NCI-H2107 (cell line): ENCODE measurements around the gene LRRC45.

Source experiments
- DNase-seq: peaks from one replicate; lab custom pipeline; 2025; lab: John Stamatoyannopoulos, UW

Gene LRRC45

GRCh38 chr17:81993729-81994592, 29.1 kb upstream of the LRRC45 start:
- no peak for DNase-seq

- no peak for DNase-seq
These were observed 28.3 kb upstream of the LRRC45 start for GRCh38 chr17:81994593-81995462.

DNA sequence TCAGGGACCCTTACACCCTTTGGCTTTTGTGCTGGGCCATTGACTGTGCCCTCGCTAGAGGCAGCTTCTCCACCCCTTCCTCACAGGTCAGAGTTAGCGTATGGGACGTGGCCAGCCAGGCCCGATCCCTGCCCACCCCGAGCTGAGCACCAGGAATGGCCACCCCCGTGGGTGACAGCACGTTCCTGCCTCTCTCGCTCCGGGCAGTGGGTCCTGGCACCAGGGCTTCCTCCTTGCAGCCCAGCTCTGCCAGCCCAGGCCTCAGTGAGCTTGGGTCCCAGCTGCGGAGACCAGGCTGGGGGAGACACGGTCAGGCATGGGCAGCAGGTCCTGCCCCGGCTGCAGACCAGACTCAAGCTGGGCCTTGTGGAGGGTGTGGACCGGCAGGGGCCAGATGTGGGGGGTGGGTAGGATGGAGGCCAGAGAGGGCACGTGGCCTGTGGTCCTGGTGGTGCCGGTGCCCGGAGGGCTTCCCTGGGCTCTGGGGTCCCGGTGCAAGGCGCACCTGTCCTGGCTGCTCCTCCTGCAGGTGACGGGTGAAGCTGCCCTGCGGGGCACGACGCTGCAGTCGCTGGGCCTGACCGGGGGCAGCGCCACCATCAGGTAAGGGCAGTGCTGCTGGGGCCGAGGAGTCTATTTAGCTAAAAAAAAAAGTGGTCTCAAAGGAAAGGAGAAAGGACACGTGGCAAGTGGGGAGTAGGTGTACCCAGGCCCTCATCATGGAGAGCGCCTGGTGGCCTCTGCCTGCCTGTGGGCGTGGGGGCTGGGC, 27.5 kb upstream of the LRRC45 start:
- DNase-seq = no peak

DNA sequence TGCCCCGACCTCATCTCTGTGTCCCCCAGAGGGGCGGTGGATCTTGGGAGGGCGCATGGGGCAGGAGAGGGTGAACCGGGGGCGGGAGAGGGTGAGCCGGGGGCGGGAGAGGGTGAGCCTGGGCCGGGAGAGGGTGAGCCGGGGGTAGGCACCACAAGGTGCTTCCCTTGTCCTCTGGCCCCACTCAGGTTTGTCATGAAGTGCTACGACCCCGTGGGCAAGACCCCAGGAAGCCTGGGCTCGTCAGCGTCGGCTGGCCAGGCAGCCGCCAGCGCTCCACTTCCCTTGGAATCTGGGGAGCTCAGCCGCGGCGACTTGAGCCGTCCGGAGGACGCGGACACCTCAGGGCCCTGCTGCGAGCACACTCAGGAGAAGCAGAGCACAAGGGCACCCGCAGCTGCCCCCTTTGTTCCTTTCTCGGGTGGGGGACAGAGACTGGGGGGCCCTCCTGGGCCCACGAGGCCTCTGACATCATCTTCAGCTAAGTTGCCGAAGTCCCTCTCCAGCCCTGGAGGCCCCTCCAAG, 26.8 kb upstream of the LRRC45 start:
- DNase-seq = no peak

- DNase-seq = no peak
These were observed 26.2 kb upstream of the LRRC45 start for GRCh38 chr17:81996757-81997441.

GRCh38 chr17:81998212-81998611, 24.9 kb upstream of the LRRC45 start:
- DNase-seq = no peak

- DNase-seq = no peak
These were observed 24.2 kb upstream of the LRRC45 start for GRCh38 chr17:81998691-81999438.

- DNase-seq = no peak
These were observed 23.5 kb upstream of the LRRC45 start for GRCh38 chr17:81999587-81999975.

DNA sequence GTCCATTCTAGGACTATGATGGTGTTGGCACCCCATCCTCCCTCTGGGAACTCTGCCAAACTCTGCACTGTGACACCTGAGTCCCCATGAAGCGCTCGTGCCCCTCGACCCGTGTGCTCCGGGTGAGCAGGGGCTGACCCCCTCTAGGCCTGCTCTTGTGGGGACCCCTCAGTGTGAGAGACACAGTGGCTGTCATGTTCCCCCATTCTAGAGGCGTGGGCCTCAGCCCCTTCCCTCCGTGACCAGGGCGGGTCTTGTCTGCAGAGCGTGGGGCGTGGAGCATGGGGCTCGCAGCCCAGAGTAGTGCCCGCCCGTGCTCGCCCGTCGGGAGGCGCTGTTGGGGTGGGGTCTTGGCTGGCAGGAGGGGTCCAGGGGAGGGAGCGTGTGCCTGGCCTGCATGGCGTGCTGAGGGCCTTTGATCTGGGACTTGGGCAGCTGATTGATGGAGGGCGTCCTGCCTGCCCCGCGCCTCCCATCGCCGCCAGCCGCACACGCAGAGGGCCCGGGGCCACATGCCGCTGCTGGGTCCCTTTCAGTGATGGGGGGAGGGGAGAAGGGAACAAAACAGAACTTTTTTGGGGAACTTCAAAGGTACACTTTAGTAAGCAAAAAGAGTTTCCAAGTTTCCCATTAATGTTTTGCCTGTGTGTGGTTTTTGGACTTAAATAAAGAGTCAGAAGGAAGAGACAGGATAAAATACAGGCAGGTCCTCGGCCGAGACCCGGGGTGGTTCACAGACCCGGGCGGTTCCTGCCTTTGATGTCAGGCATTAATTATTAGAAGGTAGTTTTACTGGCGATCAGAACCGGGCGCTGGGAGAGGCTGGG, 22.9 kb upstream of the LRRC45 start:
- no peak for DNase-seq

GRCh38 chr17:82000803-82001570, 22.1 kb upstream of the LRRC45 start:
- DNase-seq = no peak

- DNase-seq = no peak
These were observed 21.5 kb upstream of the LRRC45 start for GRCh38 chr17:82001571-82002056.

DNA sequence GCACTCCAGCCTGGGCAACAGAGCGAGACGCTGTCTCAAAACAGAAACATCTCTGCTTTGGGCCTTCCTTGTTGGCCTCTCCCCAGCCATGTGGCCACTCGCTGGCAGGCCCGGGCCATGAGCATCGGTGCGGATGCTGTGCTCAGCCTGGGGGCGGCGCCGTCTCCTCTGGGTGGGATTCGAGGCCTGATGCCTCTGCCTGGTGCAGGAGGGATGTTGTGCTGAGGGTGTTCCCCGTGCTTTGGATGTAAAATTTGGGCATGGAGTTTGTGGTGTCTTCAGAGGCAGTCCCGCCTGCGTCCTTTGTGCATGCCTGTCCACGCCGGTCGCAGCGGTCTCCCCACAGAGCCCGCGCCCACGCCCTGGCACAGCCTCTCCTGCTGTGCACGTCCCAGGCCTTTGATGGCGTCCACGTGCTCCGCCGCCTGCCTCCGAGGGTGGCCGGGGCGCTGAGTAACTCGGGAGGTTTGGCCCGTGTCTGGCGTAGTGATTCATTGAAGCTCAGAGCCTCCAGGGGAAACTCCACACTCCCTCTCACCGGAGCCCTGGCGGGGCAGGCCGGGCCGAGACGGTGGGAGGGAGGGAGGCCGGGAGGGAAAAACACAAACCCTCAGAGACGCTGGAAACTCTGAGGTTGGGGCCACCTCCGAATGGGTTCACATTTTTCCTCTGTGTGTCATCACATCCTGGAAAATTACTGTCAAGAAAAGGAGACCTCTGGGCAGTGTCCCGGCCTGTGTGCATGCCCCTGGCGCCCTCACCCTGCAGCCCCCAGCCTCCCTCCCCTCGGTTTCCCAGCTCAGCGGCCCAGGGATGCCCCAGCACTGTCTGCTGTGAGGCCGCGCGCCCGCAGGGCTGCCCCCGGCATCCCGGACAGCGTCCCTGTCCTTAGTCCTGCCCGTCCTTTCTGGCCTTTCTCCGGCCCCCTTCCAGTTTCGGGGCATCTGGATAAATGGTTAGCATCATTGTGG, 19.4 kb upstream of the LRRC45 start:
- DNase-seq = no peak

- no peak for DNase-seq
These were observed 18.3 kb upstream of the LRRC45 start for GRCh38 chr17:82004517-82005455.

DNA sequence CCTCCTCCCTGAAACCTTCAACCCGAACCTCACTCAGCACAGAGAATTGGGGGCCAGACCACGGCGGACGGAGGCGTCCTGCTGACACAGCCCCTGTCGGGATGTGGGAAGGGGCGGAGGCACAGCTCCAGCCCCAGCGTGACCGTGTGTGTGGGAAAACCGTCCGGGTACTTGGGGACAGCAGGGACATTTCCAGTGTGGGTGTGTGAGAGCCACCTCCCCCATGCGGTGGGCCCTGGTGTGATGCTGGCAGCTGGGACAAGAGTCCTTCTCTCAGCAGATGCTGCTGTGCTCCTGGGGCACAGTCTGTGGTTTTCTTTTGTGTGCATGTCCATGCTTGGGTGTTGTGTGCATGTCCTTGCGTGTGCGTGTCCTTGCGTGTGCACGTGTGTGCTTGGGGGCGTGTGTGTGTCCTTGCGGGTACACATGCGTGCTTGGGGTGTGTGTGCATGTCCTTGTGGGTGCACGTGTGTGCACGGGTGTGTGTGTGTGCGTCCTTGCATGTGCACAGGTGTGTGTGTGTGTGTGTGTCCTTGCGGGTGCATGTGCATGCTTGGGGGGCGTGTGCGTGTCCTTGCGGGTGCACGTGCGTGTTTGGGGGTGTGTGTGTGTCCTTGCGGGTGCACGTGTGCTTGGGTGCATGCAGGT, 17.3 kb upstream of the LRRC45 start:
- no peak for DNase-seq

DNA sequence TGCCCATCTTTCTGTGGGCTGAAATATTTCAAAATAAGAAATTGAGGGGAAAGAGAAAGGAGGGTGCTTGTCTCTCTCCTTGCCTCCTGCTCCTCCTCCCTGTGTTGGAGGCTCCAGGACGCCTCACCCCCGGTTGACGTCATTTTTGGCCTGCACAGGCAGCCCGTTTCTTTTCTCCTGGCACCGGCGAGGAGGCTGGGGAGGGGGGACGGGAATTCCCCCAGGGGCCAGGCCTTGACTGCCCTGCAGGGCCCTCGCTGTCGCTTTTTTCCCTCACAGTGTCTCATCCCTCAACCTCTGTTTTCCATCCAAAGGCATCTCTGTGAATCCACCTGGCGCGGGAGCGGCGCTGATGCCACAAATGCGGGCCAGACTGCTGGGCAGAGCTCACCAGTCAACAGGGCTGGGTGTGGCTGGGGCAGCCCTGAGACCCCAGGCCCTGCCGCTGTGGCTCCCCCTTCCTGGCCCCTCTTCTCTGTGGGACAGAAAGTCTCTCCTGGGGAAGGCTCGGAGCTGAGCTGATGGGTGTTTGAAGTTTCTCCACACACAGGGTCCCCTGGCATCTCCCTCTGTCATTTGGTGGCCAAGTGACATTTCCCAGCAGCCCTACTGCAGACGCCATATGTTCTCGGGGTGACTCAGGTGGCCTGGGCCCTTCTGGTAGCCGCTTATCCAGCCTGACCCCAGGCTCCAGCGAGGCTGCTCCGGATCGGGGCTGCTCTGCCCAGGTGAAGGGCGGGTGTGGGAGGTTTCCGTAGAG, 16.5 kb upstream of the LRRC45 start:
- no peak for DNase-seq

DNA sequence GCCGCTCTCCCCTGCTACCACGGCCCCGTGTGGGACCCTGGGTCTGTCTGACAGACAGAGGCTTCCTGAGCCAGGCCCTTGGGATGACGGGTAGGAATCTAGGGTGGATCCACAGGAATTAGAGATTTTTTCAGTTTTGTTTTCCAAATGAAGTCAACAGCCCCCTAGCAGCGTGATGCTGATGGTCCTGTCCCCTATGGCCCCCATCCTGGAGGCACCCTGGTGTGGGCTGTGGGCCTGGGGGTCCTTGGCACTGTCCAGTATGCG, 15.9 kb upstream of the LRRC45 start:
- no peak for DNase-seq
